ENCODE results near the gene DHRSX. TPM values are rescaled to one million over a fixed set of nuclear protein-coding genes. Genes with fewer than 3 reads are reported as not detected.
"Not testable (repeated sequence)": the region's sequence is repeated elsewhere in the genome, so short reads cannot be mapped to it uniquely, and the experiment has no call there.

Gene DHRSX
- total RNA-seq, 2 donors from 2014 or later: 24.2 to 37.1 TPM

- intact Hi-C loops (cut with DNase I): no loop called here
- no peak for DNase-seq (ENCODE audit: low spot score)
- Histone ChIP-seq H3K4me1 (replicated peaks) (no peaks in the 10 kb centered on the region), H3K27ac (no peak overlapping the region), H3K36me3 (no peaks in the 10 kb centered on the region), H3K4me3 (no peak overlapping the region), H3K9me3 (no peaks in the 10 kb centered on the region), H3K27me3 (replicated peaks; ENCODE audit: insufficient read depth) (no peaks in the 10 kb centered on the region)
- WGBS: 79% methylated on average over 5 of the region's 5 CpGs
- TF ChIP-seq POLR2A (IDR thresholded peaks at IDR 0.05): no peak
- TF ChIP-seq CTCF (IDR thresholded peaks at IDR 0.05): no peak
- no peak for TF ChIP-seq POLR2AphosphoS5 (IDR thresholded peaks at IDR 0.05)
These were observed 131.6 kb downstream of the DHRSX start for GRCh38 chrX:2369206-2369605.

- WGBS: 92% methylated on average over 9 of the region's 9 CpGs
- H3K4me3 ChIP-seq: no peak overlapping the region
- H3K4me1 ChIP-seq (replicated peaks): no peaks in the 10 kb centered on the region
- no peaks in the 10 kb centered on the region for H3K36me3 ChIP-seq
- no peak for DNase-seq (ENCODE audit: low spot score)
- intact Hi-C loops (cut with DNase I): no loop called here
- TF ChIP-seq POLR2AphosphoS5 (IDR thresholded peaks at IDR 0.05): no peak
- TF ChIP-seq POLR2A (IDR thresholded peaks at IDR 0.05): no peak
- TF ChIP-seq CTCF (IDR thresholded peaks at IDR 0.05): no peak
- H3K27ac ChIP-seq: no peak overlapping the region
- H3K9me3 ChIP-seq: no peaks in the 10 kb centered on the region
- no peaks in the 10 kb centered on the region for H3K27me3 ChIP-seq (replicated peaks; ENCODE audit: insufficient read depth)
These were observed 140.0 kb downstream of the DHRSX start for GRCh38 chrX:2360731-2361130.

GRCh38 chrX:2359522-2359921, 141.3 kb downstream of the DHRSX start:
- 97% methylated on average over 4 of the region's 4 CpGs for WGBS

GRCh38 chrX:2351999-2352995, 148.5 kb downstream of the DHRSX start:
- no peak for DNase-seq (ENCODE audit: low spot score)
- TF ChIP-seq POLR2AphosphoS5 (IDR thresholded peaks at IDR 0.05) (no peak), POLR2A (IDR thresholded peaks at IDR 0.05) (no peak)
- Histone ChIP-seq H3K4me1 (replicated peaks) (no peaks in the 10 kb centered on the region), H3K9me3 (no peaks in the 10 kb centered on the region), H3K36me3 (no peaks in the 10 kb centered on the region), H3K27ac (no peak overlapping the region), H3K4me3 (no peak overlapping the region), H3K27me3 (replicated peaks; ENCODE audit: insufficient read depth) (no peaks in the 10 kb centered on the region)
- 85% methylated on average over 19 of the region's 19 CpGs for WGBS
- intact Hi-C loops (cut with DNase I): no loop called here

More at GRCh38 chrX:2359522-2359921, 141.3 kb downstream of the DHRSX start:
- H3K36me3 ChIP-seq; DNase-seq (ENCODE audit: low spot score); H3K9me3 ChIP-seq; H3K27me3 ChIP-seq (replicated peaks; ENCODE audit: insufficient read depth); intact Hi-C loops (cut with DNase I); H3K4me1 ChIP-seq (replicated peaks); H3K4me3 ChIP-seq; H3K27ac ChIP-seq: not testable (repeated sequence)

GRCh38 chrX:2351321-2351720, 149.5 kb downstream of the DHRSX start:
- no peaks in the 10 kb centered on the region for H3K27me3 ChIP-seq (replicated peaks; ENCODE audit: insufficient read depth)
- no peak for DNase-seq (ENCODE audit: low spot score)
- H3K4me1 ChIP-seq (replicated peaks): no peaks in the 10 kb centered on the region
- H3K4me3 ChIP-seq: no peak overlapping the region
- intact Hi-C loops (cut with DNase I): no loop called here
- TF ChIP-seq POLR2AphosphoS5 (IDR thresholded peaks at IDR 0.05): no peak
- no peak for TF ChIP-seq CTCF (IDR thresholded peaks at IDR 0.05)
- no peak for TF ChIP-seq POLR2A (IDR thresholded peaks at IDR 0.05)
- H3K9me3 ChIP-seq: no peaks in the 10 kb centered on the region
- no peaks in the 10 kb centered on the region for H3K36me3 ChIP-seq
- no peak overlapping the region for H3K27ac ChIP-seq

- 82% methylated on average over 4 of the region's 4 CpGs for WGBS
- intact Hi-C loops (cut with DNase I); H3K36me3 ChIP-seq; H3K27me3 ChIP-seq (replicated peaks; ENCODE audit: insufficient read depth); H3K4me1 ChIP-seq (replicated peaks); H3K4me3 ChIP-seq; H3K27ac ChIP-seq; H3K9me3 ChIP-seq; DNase-seq (ENCODE audit: low spot score): not testable (repeated sequence)
These were observed 150.1 kb downstream of the DHRSX start for GRCh38 chrX:2350703-2351102.

GRCh38 chrX:2350036-2350435, 150.7 kb downstream of the DHRSX start:
- WGBS: 97% methylated on average over 9 of the region's 9 CpGs
- H3K36me3 ChIP-seq; DNase-seq (ENCODE audit: low spot score); H3K27me3 ChIP-seq (replicated peaks; ENCODE audit: insufficient read depth); intact Hi-C loops (cut with DNase I); H3K27ac ChIP-seq; H3K9me3 ChIP-seq; H3K4me1 ChIP-seq (replicated peaks); H3K4me3 ChIP-seq: not testable (repeated sequence)

Data from prostate gland (tissue), 2 donors.